GM06990 (cell line): ENCODE data around the gene CCL26.
"Not testable (repeated sequence)": the region's sequence is repeated elsewhere in the genome, so short reads cannot be mapped to it uniquely, and the experiment has no call there.

Experiments
- DNase-seq: peaks from one replicate; pipeline ENCODE4 v3.0.0-alpha.2; 2011; ENCODE audit not compliant: insufficient read length; ENCODE audit errors: extremely low read depth
- H3K27me3 ChIP-seq: replicated peaks from 2 replicates; pipeline ENCODE4 v1.6.0; 2011; ENCODE audit warnings: low read length; ENCODE audit not compliant: control insufficient read depth, insufficient read depth
- H3K36me3 ChIP-seq: 2 replicates; pipeline ENCODE4 v1.5.1; 2011; ENCODE audit warnings: low read length; ENCODE audit not compliant: control insufficient read depth, insufficient read depth
- H3K4me3 ChIP-seq: replicated peaks from 2 replicates; pipeline ENCODE4 v1.5.1; 2011; ENCODE audit warnings: low read depth, mild to moderate bottlenecking, control low read depth, low read length
- TF ChIP-seq, protein P1 (sequence below): IDR thresholded peaks from 2 replicates; pipeline ENCODE4 v1.5.1; 2011; ENCODE audit warnings: low read length, control low read depth, mild to moderate bottlenecking, inconsistent platforms; ENCODE audit not compliant: insufficient read depth, poor library complexity, severe bottlenecking

Gene CCL26

DNA sequence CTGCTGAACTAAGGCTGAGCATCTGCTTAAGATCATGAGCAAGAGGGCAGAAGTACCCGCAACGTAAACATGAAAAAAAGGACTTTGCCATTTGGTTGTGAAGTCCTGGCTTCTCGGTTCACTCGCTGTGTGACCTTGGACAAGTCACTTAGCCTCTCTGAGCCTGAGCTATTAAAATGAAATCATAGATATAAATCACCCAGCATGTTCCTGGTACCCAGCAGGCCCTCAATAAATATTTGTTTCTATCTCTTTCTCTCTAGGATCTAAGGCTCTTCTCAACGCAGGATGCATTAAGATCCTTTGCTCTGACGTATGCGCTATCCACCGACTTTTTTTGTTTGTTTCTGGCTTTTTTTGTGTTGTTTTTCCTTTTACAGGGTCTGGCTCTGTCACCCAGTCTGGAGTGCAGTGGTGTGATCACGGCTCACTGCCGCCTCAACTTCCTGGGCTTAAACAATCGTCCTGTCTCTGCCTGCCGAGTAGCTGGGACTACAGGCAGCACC lies 39.9 kb downstream of the CCL26 start:
- DNase-seq = no peak
- no peaks in the 10 kb centered on the region for H3K27me3 ChIP-seq
- no peak overlapping the region for H3K4me3 ChIP-seq
- TF ChIP-seq, protein P1, sequence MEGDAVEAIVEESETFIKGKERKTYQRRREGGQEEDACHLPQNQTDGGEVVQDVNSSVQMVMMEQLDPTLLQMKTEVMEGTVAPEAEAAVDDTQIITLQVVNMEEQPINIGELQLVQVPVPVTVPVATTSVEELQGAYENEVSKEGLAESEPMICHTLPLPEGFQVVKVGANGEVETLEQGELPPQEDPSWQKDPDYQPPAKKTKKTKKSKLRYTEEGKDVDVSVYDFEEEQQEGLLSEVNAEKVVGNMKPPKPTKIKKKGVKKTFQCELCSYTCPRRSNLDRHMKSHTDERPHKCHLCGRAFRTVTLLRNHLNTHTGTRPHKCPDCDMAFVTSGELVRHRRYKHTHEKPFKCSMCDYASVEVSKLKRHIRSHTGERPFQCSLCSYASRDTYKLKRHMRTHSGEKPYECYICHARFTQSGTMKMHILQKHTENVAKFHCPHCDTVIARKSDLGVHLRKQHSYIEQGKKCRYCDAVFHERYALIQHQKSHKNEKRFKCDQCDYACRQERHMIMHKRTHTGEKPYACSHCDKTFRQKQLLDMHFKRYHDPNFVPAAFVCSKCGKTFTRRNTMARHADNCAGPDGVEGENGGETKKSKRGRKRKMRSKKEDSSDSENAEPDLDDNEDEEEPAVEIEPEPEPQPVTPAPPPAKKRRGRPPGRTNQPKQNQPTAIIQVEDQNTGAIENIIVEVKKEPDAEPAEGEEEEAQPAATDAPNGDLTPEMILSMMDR = no peak
- no peaks in the 10 kb centered on the region for H3K36me3 ChIP-seq

DNA sequence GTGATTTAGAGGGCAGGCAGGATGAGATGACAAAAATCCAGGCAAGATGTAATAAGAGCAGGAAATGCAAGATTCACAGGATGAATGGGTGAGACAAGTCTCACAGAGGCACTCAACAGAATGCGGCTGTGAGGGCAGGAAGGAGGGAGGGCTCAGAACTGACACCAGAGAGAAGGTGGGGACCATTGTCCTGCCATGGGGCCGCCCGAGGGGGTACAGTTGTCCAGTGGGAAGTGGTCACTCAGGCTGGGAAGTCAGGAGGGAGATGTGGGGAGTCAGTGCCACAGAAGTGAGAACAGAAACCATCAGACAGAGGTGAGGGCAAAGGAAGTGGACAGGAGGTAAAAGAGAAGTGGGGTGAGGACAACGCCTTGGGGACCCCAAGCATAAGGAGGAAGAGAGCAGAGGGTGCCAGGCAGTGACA lies 42.1 kb downstream of the CCL26 start:
- Histone ChIP-seq H3K27me3 (no peaks in the 10 kb centered on the region), H3K36me3 (no peaks in the 10 kb centered on the region), H3K4me3 (no peak overlapping the region)
- TF ChIP-seq, protein P1 = no peak
- DNase-seq = no peak

DNA sequence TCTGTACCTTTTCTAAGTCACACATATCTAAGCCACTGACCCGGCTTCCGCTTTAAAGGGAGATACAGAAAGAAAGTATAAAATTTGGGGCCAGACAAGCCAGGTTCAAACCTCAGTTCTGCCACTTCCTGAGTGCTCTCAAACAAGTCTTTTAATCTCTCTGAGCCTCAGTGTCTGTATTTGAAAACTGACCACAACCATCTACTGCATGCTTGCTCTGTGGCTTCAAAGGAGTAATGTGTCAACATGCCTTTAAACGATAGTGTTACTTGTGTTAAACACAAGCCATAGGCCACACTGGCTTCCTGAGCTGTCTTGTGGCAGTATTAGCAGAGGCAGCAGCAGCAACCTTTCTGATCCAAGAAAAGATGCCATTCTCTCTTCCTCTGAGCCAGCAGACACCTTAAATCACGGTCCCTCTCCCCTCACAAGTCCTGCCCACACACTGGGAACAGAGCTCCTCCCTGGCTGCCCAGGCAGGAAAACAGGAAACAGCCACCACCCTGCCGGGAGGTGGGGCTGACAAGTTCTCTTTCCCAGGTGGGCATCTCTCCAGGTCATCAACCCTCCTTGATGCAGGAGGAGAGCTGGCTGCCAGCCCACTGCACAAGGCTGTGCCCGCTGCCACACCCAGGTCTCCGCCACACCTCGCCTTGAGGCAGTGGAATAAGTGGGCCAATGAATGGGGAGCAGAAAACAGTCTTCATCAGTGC lies 44.0 kb downstream of the CCL26 start:
- Histone ChIP-seq H3K4me3 (no peak overlapping the region), H3K27me3 (no peaks in the 10 kb centered on the region), H3K36me3 (no peaks in the 10 kb centered on the region)
- TF ChIP-seq, protein P1 = no peak
- DNase-seq = no peak

DNA sequence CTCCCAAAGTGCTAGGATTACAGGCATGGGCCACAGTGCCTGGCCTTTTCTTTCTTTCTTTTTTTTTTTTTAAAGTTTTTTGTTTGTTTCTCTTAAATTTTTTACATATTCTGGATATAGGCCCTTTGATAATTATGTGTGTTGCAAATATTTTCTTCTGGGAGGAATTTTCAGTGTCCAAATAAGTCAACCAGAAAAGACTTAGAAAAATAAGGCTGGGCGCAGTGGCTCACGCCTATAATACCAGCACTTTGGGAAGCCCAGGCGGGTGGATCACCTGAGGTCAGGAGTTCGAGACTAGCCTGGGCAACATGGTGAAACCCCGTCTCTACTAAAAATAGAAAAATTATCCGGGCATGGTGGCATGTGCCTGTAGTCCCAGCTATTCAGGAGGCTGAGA lies 44.7 kb downstream of the CCL26 start:
- H3K4me3 ChIP-seq, DNase-seq, H3K36me3 ChIP-seq, H3K27me3 ChIP-seq: not testable (repeated sequence)

DNA sequence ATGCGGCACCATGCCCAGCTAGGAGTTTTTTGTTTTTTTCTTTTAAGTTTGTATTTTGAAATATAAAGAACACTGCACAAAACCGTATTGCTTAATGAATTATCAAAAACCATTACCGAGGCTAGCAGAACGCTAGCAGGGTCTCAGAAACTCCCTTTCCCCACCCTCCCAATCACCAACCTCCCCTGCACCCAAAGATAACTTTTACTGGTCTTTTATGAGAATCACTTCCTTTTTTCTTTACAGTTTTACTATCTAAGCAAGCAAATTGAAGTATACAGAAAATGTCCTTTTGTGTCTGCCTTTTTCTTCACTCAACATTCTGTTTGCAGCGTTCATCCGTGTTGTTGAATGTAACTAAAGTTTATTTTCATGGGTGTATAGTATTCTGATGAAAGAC lies 46.7 kb downstream of the CCL26 start:
- no peaks in the 10 kb centered on the region for H3K27me3 ChIP-seq
- no peak overlapping the region for H3K4me3 ChIP-seq
- TF ChIP-seq, protein P1 = no peak
- no peaks in the 10 kb centered on the region for H3K36me3 ChIP-seq
- DNase-seq = no peak

DNA sequence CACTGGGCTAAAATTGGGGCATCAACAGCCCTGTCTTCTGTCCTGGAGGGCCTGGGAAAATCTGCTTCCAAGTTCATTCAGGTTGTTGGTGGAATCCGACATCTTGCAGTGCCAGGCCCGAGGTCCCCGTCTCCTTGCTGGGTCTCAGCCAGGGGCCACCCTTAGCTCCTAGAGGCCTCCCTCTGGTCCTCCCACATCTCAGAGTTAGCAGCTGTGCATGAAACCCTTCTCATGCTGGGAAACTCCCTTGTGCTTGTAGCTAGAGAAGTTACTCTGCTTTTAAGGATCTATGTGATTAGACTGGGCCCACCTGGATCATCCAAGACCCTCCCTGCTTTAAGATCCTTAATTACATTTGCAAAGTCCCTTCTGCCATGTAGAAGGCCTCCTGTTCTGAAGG lies 48.6 kb downstream of the CCL26 start:
- no peaks in the 10 kb centered on the region for H3K36me3 ChIP-seq
- TF ChIP-seq, protein P1 = no peak
- DNase-seq = no peak

More for the DNA sequence above, 48.6 kb downstream of the CCL26 start:
- Histone ChIP-seq H3K4me3 (no peak overlapping the region), H3K27me3 (no peaks in the 10 kb centered on the region)
